Measurements from ENCODE around the gene ZNF438.

Gene ZNF438

GRCh38 chr10:30863516-30864210 is 168.0 kb downstream of the ZNF438 start:
- TF ChIP-seq, protein P1, sequence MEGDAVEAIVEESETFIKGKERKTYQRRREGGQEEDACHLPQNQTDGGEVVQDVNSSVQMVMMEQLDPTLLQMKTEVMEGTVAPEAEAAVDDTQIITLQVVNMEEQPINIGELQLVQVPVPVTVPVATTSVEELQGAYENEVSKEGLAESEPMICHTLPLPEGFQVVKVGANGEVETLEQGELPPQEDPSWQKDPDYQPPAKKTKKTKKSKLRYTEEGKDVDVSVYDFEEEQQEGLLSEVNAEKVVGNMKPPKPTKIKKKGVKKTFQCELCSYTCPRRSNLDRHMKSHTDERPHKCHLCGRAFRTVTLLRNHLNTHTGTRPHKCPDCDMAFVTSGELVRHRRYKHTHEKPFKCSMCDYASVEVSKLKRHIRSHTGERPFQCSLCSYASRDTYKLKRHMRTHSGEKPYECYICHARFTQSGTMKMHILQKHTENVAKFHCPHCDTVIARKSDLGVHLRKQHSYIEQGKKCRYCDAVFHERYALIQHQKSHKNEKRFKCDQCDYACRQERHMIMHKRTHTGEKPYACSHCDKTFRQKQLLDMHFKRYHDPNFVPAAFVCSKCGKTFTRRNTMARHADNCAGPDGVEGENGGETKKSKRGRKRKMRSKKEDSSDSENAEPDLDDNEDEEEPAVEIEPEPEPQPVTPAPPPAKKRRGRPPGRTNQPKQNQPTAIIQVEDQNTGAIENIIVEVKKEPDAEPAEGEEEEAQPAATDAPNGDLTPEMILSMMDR (IDR thresholded peaks at IDR 0.05; ENCODE audit: low read depth, low read length, poor library complexity, severe bottlenecking): no peak
- TF ChIP-seq EZH2phosphoT487 (IDR thresholded peaks at IDR 0.05; ENCODE audit: borderline replicate concordance, low read length): no peak
- Histone ChIP-seq H3K4me1 (ENCODE audit: control insufficient read depth, low read length) (no peaks in the 10 kb centered on the region), H3K9me2 (replicated peaks; ENCODE audit: control insufficient read depth, low read length) (no peaks in the 10 kb centered on the region), H3K9me3 (ENCODE audit: control insufficient read depth, insufficient read depth, low read length) (no peaks in the 10 kb centered on the region), H3F3A (ENCODE audit: control insufficient read depth, insufficient read depth) (no peaks in the 10 kb centered on the region), H3K27ac (ENCODE audit: low read depth, low read length) (no peak overlapping the region), H4K20me1 (ENCODE audit: control insufficient read depth, insufficient read depth, low read depth, low read length) (no peaks in the 10 kb centered on the region), H3K4me2 (ENCODE audit: low read length) (no peak overlapping the region), H3K79me2 (ENCODE audit: control insufficient read depth, low read length) (no peaks in the 10 kb centered on the region), H3K4me3 (ENCODE audit: low read length) (no peak overlapping the region), H3K27me3 (ENCODE audit: control insufficient read depth, low read length) (0 out of 2 replicates have a peak, but pooled peaks cover 1% of the 10 kb centered on the region), H3K36me3 (ENCODE audit: control insufficient read depth, low read length) (no peaks in the 10 kb centered on the region)

DNA sequence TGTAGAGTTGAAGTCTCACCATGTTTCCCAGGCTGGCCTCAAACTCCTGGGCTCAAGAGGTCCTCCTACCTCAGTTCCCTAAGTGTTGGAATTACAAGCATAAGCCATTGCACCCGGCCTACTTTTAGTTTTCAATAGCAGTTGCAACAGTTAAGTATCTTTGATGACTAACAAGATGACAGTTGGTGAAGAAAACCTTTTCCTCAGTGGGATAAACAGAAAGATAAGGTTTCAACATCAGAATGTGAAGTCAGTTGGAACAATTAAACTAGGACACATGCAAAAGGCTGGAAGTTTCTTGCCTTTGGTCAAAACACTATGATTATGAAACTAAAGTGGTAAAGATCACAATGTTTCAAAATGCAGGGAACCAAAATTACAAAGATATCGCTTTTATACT is 169.2 kb downstream of the ZNF438 start:
- no peaks in the 10 kb centered on the region for H3K79me2 ChIP-seq (ENCODE audit: control insufficient read depth, low read length)
- H3K9me3 ChIP-seq (ENCODE audit: control insufficient read depth, insufficient read depth, low read length): no peaks in the 10 kb centered on the region
- no peaks in the 10 kb centered on the region for H3K4me1 ChIP-seq (ENCODE audit: control insufficient read depth, low read length)
- no peaks in the 10 kb centered on the region for H3K36me3 ChIP-seq (ENCODE audit: control insufficient read depth, low read length)
- H3K27me3 ChIP-seq (ENCODE audit: control insufficient read depth, low read length): 0 out of 2 replicates have a peak, but pooled peaks cover 4% of the 10 kb centered on the region
- H3K4me3 ChIP-seq (ENCODE audit: low read length): no peak overlapping the region
- H3K4me2 ChIP-seq (ENCODE audit: low read length): no peak overlapping the region
- no peaks in the 10 kb centered on the region for H3K9me2 ChIP-seq (replicated peaks; ENCODE audit: control insufficient read depth, low read length)
- no peak overlapping the region for H3K27ac ChIP-seq (ENCODE audit: low read depth, low read length)
- H4K20me1 ChIP-seq (ENCODE audit: control insufficient read depth, insufficient read depth, low read depth, low read length): no peaks in the 10 kb centered on the region
- no peaks in the 10 kb centered on the region for H3F3A ChIP-seq (ENCODE audit: control insufficient read depth, insufficient read depth)
- TF ChIP-seq, protein P1 (IDR thresholded peaks at IDR 0.05; ENCODE audit: low read depth, low read length, poor library complexity, severe bottlenecking): no peak

GRCh38 chr10:30861976-30862375 is 169.7 kb downstream of the ZNF438 start:
- no peaks in the 10 kb centered on the region for H3K9me2 ChIP-seq (replicated peaks; ENCODE audit: control insufficient read depth, low read length)
- TF ChIP-seq EZH2phosphoT487 (IDR thresholded peaks at IDR 0.05; ENCODE audit: borderline replicate concordance, low read length): no peak
- TF ChIP-seq, protein P1 (IDR thresholded peaks at IDR 0.05; ENCODE audit: low read depth, low read length, poor library complexity, severe bottlenecking): no peak
- H3K36me3 ChIP-seq (ENCODE audit: control insufficient read depth, low read length): no peaks in the 10 kb centered on the region
- no peaks in the 10 kb centered on the region for H3K79me2 ChIP-seq (ENCODE audit: control insufficient read depth, low read length)
- no peak overlapping the region for H3K4me2 ChIP-seq (ENCODE audit: low read length)
- no peaks in the 10 kb centered on the region for H4K20me1 ChIP-seq (ENCODE audit: control insufficient read depth, insufficient read depth, low read depth, low read length)
- H3K4me3 ChIP-seq (ENCODE audit: low read length): no peak overlapping the region
- no peaks in the 10 kb centered on the region for H3F3A ChIP-seq (ENCODE audit: control insufficient read depth, insufficient read depth)
- H3K9me3 ChIP-seq (ENCODE audit: control insufficient read depth, insufficient read depth, low read length): no peaks in the 10 kb centered on the region
- 0 out of 2 replicates have a peak, but pooled peaks cover 4% of the 10 kb centered on the region for H3K27me3 ChIP-seq (ENCODE audit: control insufficient read depth, low read length)
- no peaks in the 10 kb centered on the region for H3K4me1 ChIP-seq (ENCODE audit: control insufficient read depth, low read length)
- no peak overlapping the region for H3K27ac ChIP-seq (ENCODE audit: low read depth, low read length)

Data from DOHH2 (cell line).